GM23338 (cell line): ENCODE data around the gene SPHK1. TPM values are rescaled to one million over a fixed set of nuclear protein-coding genes. Genes with fewer than 3 reads are reported as not detected.

Experiments used
- ATAC-seq: fragments of 200-7000 bp; cut with Tn5 transposase; 3 replicates; pipeline ENCODE4 v1.9.1; 2020
- DNase-seq: peaks from one replicate; pipeline ENCODE4 v3.0.0-alpha.2; 2015; ENCODE audit warnings: low spot score
- H2AFZ ChIP-seq: fragments of 200-600 bp; sonication (generic); 2 replicates; pipeline ENCODE4 v1.8.0; 2016; ENCODE audit warnings: antibody characterized with exemption, mild to moderate bottlenecking, moderate library complexity
- H3F3A ChIP-seq: fragments of 200-600 bp; sonication (generic); replicated peaks from 2 replicates; pipeline ENCODE4 v1.8.0; 2017; ENCODE audit warnings: antibody characterized with exemption, mixed run types, low read depth
- H3K27ac ChIP-seq: fragments of 200-600 bp; sonication (generic); 2 replicates; pipeline ENCODE4 v1.6.1; 2016; ENCODE audit warnings: low read depth
- H3K27me3 ChIP-seq: fragments of 200-600 bp; sonication (generic); 2 replicates; pipeline ENCODE4 v1.8.0; 2016; ENCODE audit warnings: mild to moderate bottlenecking, mixed run types, moderate library complexity; ENCODE audit not compliant: insufficient read depth
- H3K36me3 ChIP-seq: fragments of 200-600 bp; sonication (generic); 2 replicates; pipeline ENCODE4 v1.8.0; 2016; ENCODE audit warnings: mild to moderate bottlenecking; ENCODE audit not compliant: insufficient read depth
- H3K4me1 ChIP-seq: fragments of 200-600 bp; sonication (generic); 2 replicates; pipeline ENCODE4 v1.8.0; 2016; ENCODE audit warnings: mild to moderate bottlenecking, moderate library complexity; ENCODE audit not compliant: insufficient read depth
- H3K4me2 ChIP-seq: fragments of 200-600 bp; sonication (generic); 2 replicates; pipeline ENCODE4 v1.7.1; 2017; ENCODE audit warnings: mixed run types
- H3K4me3 ChIP-seq: fragments of 200-600 bp; sonication (generic); 2 replicates; pipeline ENCODE4 v1.6.1; 2016; ENCODE audit warnings: mixed run types
- H3K79me2 ChIP-seq: fragments of 200-600 bp; sonication (generic); replicated peaks from 2 replicates; pipeline ENCODE4 v1.8.0; 2017; ENCODE audit warnings: mild to moderate bottlenecking; ENCODE audit not compliant: insufficient read depth
- H3K9me2 ChIP-seq: fragments of 200-600 bp; sonication (generic); 2 replicates; pipeline ENCODE4 v1.8.0; 2017; ENCODE audit not compliant: insufficient read depth
- H4K20me1 ChIP-seq: fragments of 200-600 bp; sonication (generic); replicated peaks from 2 replicates; pipeline ENCODE4 v1.8.0; 2017; ENCODE audit warnings: mild to moderate bottlenecking; ENCODE audit not compliant: insufficient read depth
- H3K27ac Mint-ChIP-seq: 2 replicates; pipeline ENCODE4 v1.8.0; 2020; ENCODE audit warnings: inconsistent platforms, mild to moderate bottlenecking, moderate library complexity, mixed read lengths
- H3K27me3 Mint-ChIP-seq: 3 replicates; pipeline ENCODE4 v1.8.0; 2022; ENCODE audit warnings: low read depth, mild to moderate bottlenecking, moderate library complexity, mixed read lengths, inconsistent platforms; ENCODE audit not compliant: insufficient read depth, poor library complexity
- H3K36me3 Mint-ChIP-seq: 3 replicates; pipeline ENCODE4 v1.8.0; 2021; ENCODE audit warnings: low read depth, mild to moderate bottlenecking, inconsistent platforms, moderate library complexity, mixed read lengths
- H3K4me1 Mint-ChIP-seq: 3 replicates; pipeline ENCODE4 v1.8.0; 2020; ENCODE audit warnings: mild to moderate bottlenecking, inconsistent platforms, mixed read lengths
- H3K4me3 Mint-ChIP-seq: 3 replicates; pipeline ENCODE4 v1.8.0; 2021; ENCODE audit warnings: moderate library complexity, mild to moderate bottlenecking, inconsistent platforms, mixed read lengths
- H3K9me3 Mint-ChIP-seq: 3 replicates; pipeline ENCODE4 v1.8.0; 2020; ENCODE audit warnings: moderate library complexity, mild to moderate bottlenecking, inconsistent platforms, mixed read lengths
- CREB1 ChIP-seq: fragments of 250-450 bp; sonication (Bioruptor Pico); IDR thresholded peaks from 2 replicates; pipeline ENCODE4 v1.5.0; 2020; ENCODE audit warnings: low read depth, mild to moderate bottlenecking, moderate library complexity
- CTCF ChIP-seq, 2 experiments: fragments of 200-600 bp in 1 of 2; sonication (generic) in 1 of 2; conservative IDR thresholded peaks; 2 replicates each; pipeline versions ENCODE4 v1.5.1 to v1.6.1; 2016 to 2017; ENCODE audit warnings: antibody characterized with exemption in 2 of 2, low read depth in 2 of 2, mild to moderate bottlenecking in 2 of 2, moderate library complexity in 1 of 2
- ETS1 ChIP-seq: IDR thresholded peaks from 2 replicates; pipeline ENCODE4 v1.6.1; 2016; ENCODE audit warnings: antibody characterized with exemption
- EZH2 ChIP-seq: fragments of 200-600 bp; sonication (generic); IDR thresholded peaks from one replicate; pipeline ENCODE4 v1.8.0; 2017; ENCODE audit warnings: antibody characterized with exemption, mild to moderate bottlenecking, low read depth; ENCODE audit not compliant: unreplicated experiment
- REST ChIP-seq: IDR thresholded peaks from one replicate; pipeline ENCODE4 v1.6.1; 2018; ENCODE audit warnings: antibody characterized with exemption; ENCODE audit not compliant: unreplicated experiment
- STAT1 ChIP-seq: IDR thresholded peaks from one replicate; pipeline ENCODE4 v1.6.1; 2016; ENCODE audit warnings: antibody characterized with exemption; ENCODE audit not compliant: unreplicated experiment
- ZNF331 ChIP-seq: fragments of 250-450 bp; sonication (Bioruptor Pico); IDR thresholded peaks from 2 replicates; pipeline ENCODE4 v1.5.0; 2020; ENCODE audit warnings: low read depth, mild to moderate bottlenecking, moderate library complexity
- polyA plus RNA-seq: library from polyadenylated mRNA; unstranded; fragments of >200 nt; fragmentation: Nextera tagmentation; extraction: Ambion mirVana; gene quantifications from 2 replicates; pipeline ENCODE4 v1.2.1, GENCODE V29; 2016
- total RNA-seq: library from RNA; depleted of rRNA; stranded (reverse); fragments of >200 nt; shearing (Covaris generic); gene quantifications from 2 replicates; pipeline ENCODE4 v1.2.3, GENCODE V29; 2014

Gene SPHK1
- total and polyA plus RNA-seq, 2 experiments from 2014 or later = 1.3 to 3.2 TPM

GRCh38 chr17:76363107-76363842, 21.1 kb upstream of the SPHK1 start (continued):
- no peak for TF ChIP-seq CREB1
- TF ChIP-seq CTCF (conservative IDR thresholded peaks at IDR 0.05; ENCODE audit: low read depth in 2 of 2) = no peak
- no peak for TF ChIP-seq STAT1
- no peak for TF ChIP-seq EZH2
- no peak for TF ChIP-seq ETS1
- no peak for TF ChIP-seq REST

GRCh38 chr17:76365256-76365903, 19.0 kb upstream of the SPHK1 start:
- no peak for TF ChIP-seq ZNF331 (CRISPR knock-in tag)
- no peak for TF ChIP-seq EZH2
- peak; percentile 49 to 71 for TF ChIP-seq CTCF (conservative IDR thresholded peaks at IDR 0.05; ENCODE audit: low read depth in 2 of 2)
- no peak for TF ChIP-seq ETS1
- Mint-ChIP-seq H3K27ac (no peak overlapping the region), H3K4me1 (peaks cover 21% of the 10 kb centered on the region), H3K4me3 (no peak overlapping the region), H3K36me3 (no peaks in the 10 kb centered on the region), H3K9me3 (no peaks in the 10 kb centered on the region), H3K27me3 (peaks cover 8% of the 10 kb centered on the region)
- Histone ChIP-seq H3K4me3 (no peak overlapping the region), H3K4me2 (no peak overlapping the region), H3K79me2 (no peaks in the 10 kb centered on the region), H2AFZ (no peak overlapping the region), H3K4me1 (peaks cover 14% of the 10 kb centered on the region), H3K27ac (no peak overlapping the region), H3K9me2 (no peaks in the 10 kb centered on the region), H3K27me3 (no peaks in the 10 kb centered on the region), H4K20me1 (no peaks in the 10 kb centered on the region), H3F3A (0 out of 2 replicates have a peak, but pooled peaks cover 4% of the 10 kb centered on the region), H3K36me3 (no peaks in the 10 kb centered on the region)
- peak; percentile 54 for ATAC-seq
- DNase-seq = peak; percentile 51
